Measurements from ENCODE around the gene LYPD8. TPM values are rescaled to one million over a fixed set of nuclear protein-coding genes. Genes with fewer than 3 reads are reported as not detected.

LYPD8 gene
- total and polyA plus RNA-seq, 2 donors (not counting 3 experiments of a cell fraction or from before 2014, with no cell fraction given) = not detected

- Histone ChIP-seq H3K4me1 (ENCODE audit: control insufficient read depth, extremely low read depth, insufficient read depth, low read length) (no peaks in the 10 kb centered on the region), H3K9ac (replicated peaks; ENCODE audit: extremely low read depth, insufficient read depth, low read length) (no peak overlapping the region), H3K27ac (ENCODE audit: insufficient read depth, low read depth, low read length) (no peak overlapping the region), H3K79me2 (ENCODE audit: control insufficient read depth, insufficient read depth, low read length) (no peaks in the 10 kb centered on the region), H4K20me1 (replicated peaks; ENCODE audit: control insufficient read depth, extremely low read depth, insufficient read depth, low read length) (no peaks in the 10 kb centered on the region), H3K27me3 (ENCODE audit: control insufficient read depth in 2 of 2, insufficient read depth in 2 of 2, low read length in 2 of 2) (no peaks in the 10 kb centered on the region), H3K9me1 (replicated peaks; ENCODE audit: control insufficient read depth, extremely low read depth, insufficient read depth, low read length) (no peaks in the 10 kb centered on the region), H2AFZ (ENCODE audit: low read depth, low read length) (no peak overlapping the region), H3K9me3 (replicated peaks; ENCODE audit: control insufficient read depth, insufficient read depth, low read length) (peaks cover 6% of the 10 kb centered on the region), H3K4me2 (ENCODE audit: insufficient read depth, low read length) (no peak overlapping the region), H3K4me3 (replicated peaks in 1 of 3; ENCODE audit: insufficient read depth in 1 of 3, low read depth in 1 of 3, low read length in 3 of 3) (no peak overlapping the region), H3K36me3 (ENCODE audit: control insufficient read depth in 2 of 2, extremely low read depth in 1 of 2, insufficient read depth in 2 of 2, low read length in 2 of 2) (no peaks in the 10 kb centered on the region)
- intact Hi-C loops (cut with micrococcal nuclease) = no loop called here
- CTCF ChIA-PET = no interaction called here
- POLR2A ChIA-PET = no interaction called here
- no peak for DNase-seq (ENCODE audit: low read depth, low spot score)
- dilution Hi-C loops (cut with MboI; ENCODE audit: extremely low pct_ligation_motif_present, low sequenced_read_pairs) = no loop called here
- BruUV-seq (replicated peaks) = no TSS peak
- TF ChIP-seq GATA2 (IDR thresholded peaks at IDR 0.05; ENCODE audit: insufficient read depth, insufficient read length, low read depth, low read length) (no peak), POLR2AphosphoS5 (IDR thresholded peaks at IDR 0.05; ENCODE audit: insufficient read depth, low read depth, low read length) (no peak), MAX (IDR thresholded peaks at IDR 0.05; ENCODE audit: insufficient read depth, insufficient read length) (no peak), FOS (IDR thresholded peaks at IDR 0.05; ENCODE audit: borderline replicate concordance, insufficient read depth, low read length) (no peak), POLR2A (IDR thresholded peaks at IDR 0.05; ENCODE audit: low read depth, low read length) (no peak), EZH2 (IDR thresholded peaks at IDR 0.05; ENCODE audit: borderline replicate concordance, low read depth, low read length, severe bottlenecking) (no peak), MYC (IDR thresholded peaks at IDR 0.05; ENCODE audit: low read depth, low read length) (no peak), JUN (IDR thresholded peaks at IDR 0.05; ENCODE audit: borderline replicate concordance, insufficient read depth, insufficient read length, low read depth) (no peak), CTCF (IDR thresholded peaks at IDR 0.05; ENCODE audit: extremely low read depth in 1 of 2, insufficient read depth in 1 of 2, low read depth in 1 of 2, low read length in 2 of 2) (no peak)
- FAIRE-seq = no peak
Measured at GRCh38 chr1:248696774-248697173, 58.8 kb downstream of the LYPD8 start.

Measured in endothelial cell of umbilical vein (primary cell).